ENCODE measurements around the gene ZMIZ2. TPM values are rescaled to one million over a fixed set of nuclear protein-coding genes. Genes with fewer than 3 reads are reported as not detected.

Gene ZMIZ2
- total and polyA plus RNA-seq, 2 experiments from 2014 or later, result 15.5 to 46.1 TPM

GRCh38 chr7:44775383-44776107 is 26.9 kb downstream of the ZMIZ2 start:
- no peaks in the 10 kb centered on the region for H3K9me2 ChIP-seq (ENCODE audit: insufficient read depth)
- Mint-ChIP-seq H3K27ac (no peak overlapping the region), H3K27me3 (ENCODE audit: insufficient read depth, low read depth, poor library complexity) (peaks cover 15% of the 10 kb centered on the region), H3K9me3 (no peaks in the 10 kb centered on the region), H3K4me3 (no peak overlapping the region), H3K4me1 (no peaks in the 10 kb centered on the region; the same call in 2 of the 3 replicates), H3K36me3 (ENCODE audit: low read depth) (no peaks in the 10 kb centered on the region)
- TF ChIP-seq ZNF331 (CRISPR knock-in tag; IDR thresholded peaks at IDR 0.05; ENCODE audit: low read depth) (no peak), STAT1 (IDR thresholded peaks at IDR 0.05; ENCODE audit: unreplicated experiment) (no peak), JUNB (IDR thresholded peaks at IDR 0.05; ENCODE audit: unreplicated experiment) (no peak), CREB1 (CRISPR knock-in tag; IDR thresholded peaks at IDR 0.05; ENCODE audit: low read depth) (no peak), POLR2AphosphoS5 (IDR thresholded peaks at IDR 0.05; ENCODE audit: low read depth) (no peak), CTCF (conservative IDR thresholded peaks at IDR 0.05; ENCODE audit: low read depth in 2 of 2) (no peak), ZNF114 (CRISPR knock-in tag; IDR thresholded peaks at IDR 0.05) (no peak), NANOG (IDR thresholded peaks at IDR 0.05; ENCODE audit: borderline replicate concordance) (no peak), EZH2phosphoT487 (IDR thresholded peaks at IDR 0.05; ENCODE audit: unreplicated experiment) (no peak), EZH2 (IDR thresholded peaks at IDR 0.05; ENCODE audit: low read depth, unreplicated experiment) (no peak)
- TF ChIP-seq, protein P1, sequence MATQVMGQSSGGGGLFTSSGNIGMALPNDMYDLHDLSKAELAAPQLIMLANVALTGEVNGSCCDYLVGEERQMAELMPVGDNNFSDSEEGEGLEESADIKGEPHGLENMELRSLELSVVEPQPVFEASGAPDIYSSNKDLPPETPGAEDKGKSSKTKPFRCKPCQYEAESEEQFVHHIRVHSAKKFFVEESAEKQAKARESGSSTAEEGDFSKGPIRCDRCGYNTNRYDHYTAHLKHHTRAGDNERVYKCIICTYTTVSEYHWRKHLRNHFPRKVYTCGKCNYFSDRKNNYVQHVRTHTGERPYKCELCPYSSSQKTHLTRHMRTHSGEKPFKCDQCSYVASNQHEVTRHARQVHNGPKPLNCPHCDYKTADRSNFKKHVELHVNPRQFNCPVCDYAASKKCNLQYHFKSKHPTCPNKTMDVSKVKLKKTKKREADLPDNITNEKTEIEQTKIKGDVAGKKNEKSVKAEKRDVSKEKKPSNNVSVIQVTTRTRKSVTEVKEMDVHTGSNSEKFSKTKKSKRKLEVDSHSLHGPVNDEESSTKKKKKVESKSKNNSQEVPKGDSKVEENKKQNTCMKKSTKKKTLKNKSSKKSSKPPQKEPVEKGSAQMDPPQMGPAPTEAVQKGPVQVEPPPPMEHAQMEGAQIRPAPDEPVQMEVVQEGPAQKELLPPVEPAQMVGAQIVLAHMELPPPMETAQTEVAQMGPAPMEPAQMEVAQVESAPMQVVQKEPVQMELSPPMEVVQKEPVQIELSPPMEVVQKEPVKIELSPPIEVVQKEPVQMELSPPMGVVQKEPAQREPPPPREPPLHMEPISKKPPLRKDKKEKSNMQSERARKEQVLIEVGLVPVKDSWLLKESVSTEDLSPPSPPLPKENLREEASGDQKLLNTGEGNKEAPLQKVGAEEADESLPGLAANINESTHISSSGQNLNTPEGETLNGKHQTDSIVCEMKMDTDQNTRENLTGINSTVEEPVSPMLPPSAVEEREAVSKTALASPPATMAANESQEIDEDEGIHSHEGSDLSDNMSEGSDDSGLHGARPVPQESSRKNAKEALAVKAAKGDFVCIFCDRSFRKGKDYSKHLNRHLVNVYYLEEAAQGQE (IDR thresholded peaks at IDR 0.05; ENCODE audit: unreplicated experiment), result no peak
- TF ChIP-seq, protein P2, sequence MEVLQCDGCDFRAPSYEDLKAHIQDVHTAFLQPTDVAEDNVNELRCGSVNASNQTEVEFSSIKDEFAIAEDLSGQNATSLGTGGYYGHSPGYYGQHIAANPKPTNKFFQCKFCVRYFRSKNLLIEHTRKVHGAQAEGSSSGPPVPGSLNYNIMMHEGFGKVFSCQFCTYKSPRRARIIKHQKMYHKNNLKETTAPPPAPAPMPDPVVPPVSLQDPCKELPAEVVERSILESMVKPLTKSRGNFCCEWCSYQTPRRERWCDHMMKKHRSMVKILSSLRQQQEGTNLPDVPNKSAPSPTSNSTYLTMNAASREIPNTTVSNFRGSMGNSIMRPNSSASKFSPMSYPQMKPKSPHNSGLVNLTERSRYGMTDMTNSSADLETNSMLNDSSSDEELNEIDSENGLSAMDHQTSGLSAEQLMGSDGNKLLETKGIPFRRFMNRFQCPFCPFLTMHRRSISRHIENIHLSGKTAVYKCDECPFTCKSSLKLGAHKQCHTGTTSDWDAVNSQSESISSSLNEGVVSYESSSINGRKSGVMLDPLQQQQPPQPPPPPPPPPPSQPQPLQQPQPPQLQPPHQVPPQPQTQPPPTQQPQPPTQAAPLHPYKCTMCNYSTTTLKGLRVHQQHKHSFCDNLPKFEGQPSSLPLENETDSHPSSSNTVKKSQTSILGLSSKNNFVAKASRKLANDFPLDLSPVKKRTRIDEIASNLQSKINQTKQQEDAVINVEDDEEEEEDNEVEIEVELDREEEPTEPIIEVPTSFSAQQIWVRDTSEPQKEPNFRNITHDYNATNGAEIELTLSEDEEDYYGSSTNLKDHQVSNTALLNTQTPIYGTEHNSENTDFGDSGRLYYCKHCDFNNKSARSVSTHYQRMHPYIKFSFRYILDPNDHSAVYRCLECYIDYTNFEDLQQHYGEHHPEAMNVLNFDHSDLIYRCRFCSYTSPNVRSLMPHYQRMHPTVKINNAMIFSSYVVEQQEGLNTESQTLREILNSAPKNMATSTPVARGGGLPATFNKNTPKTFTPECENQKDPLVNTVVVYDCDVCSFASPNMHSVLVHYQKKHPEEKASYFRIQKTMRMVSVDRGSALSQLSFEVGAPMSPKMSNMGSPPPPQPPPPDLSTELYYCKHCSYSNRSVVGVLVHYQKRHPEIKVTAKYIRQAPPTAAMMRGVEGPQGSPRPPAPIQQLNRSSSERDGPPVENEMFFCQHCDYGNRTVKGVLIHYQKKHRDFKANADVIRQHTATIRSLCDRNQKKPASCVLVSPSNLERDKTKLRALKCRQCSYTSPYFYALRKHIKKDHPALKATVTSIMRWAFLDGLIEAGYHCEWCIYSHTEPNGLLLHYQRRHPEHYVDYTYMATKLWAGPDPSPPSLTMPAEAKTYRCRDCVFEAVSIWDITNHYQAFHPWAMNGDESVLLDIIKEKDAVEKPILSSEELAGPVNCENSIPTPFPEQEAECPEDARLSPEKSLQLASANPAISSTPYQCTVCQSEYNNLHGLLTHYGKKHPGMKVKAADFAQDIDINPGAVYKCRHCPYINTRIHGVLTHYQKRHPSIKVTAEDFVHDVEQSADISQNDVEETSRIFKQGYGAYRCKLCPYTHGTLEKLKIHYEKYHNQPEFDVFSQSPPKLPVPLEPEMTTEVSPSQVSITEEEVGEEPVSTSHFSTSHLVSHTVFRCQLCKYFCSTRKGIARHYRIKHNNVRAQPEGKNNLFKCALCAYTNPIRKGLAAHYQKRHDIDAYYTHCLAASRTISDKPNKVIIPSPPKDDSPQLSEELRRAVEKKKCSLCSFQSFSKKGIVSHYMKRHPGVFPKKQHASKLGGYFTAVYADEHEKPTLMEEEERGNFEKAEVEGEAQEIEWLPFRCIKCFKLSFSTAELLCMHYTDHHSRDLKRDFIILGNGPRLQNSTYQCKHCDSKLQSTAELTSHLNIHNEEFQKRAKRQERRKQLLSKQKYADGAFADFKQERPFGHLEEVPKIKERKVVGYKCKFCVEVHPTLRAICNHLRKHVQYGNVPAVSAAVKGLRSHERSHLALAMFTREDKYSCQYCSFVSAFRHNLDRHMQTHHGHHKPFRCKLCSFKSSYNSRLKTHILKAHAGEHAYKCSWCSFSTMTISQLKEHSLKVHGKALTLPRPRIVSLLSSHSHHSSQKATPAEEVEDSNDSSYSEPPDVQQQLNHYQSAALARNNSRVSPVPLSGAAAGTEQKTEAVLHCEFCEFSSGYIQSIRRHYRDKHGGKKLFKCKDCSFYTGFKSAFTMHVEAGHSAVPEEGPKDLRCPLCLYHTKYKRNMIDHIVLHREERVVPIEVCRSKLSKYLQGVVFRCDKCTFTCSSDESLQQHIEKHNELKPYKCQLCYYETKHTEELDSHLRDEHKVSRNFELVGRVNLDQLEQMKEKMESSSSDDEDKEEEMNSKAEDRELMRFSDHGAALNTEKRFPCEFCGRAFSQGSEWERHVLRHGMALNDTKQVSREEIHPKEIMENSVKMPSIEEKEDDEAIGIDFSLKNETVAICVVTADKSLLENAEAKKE (CRISPR knock-in tag; IDR thresholded peaks at IDR 0.05), result no peak
- TF ChIP-seq, protein P3, sequence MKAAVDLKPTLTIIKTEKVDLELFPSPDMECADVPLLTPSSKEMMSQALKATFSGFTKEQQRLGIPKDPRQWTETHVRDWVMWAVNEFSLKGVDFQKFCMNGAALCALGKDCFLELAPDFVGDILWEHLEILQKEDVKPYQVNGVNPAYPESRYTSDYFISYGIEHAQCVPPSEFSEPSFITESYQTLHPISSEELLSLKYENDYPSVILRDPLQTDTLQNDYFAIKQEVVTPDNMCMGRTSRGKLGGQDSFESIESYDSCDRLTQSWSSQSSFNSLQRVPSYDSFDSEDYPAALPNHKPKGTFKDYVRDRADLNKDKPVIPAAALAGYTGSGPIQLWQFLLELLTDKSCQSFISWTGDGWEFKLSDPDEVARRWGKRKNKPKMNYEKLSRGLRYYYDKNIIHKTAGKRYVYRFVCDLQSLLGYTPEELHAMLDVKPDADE (IDR thresholded peaks at IDR 0.05), result no peak
- DNase-seq (ENCODE audit: low spot score) (no peak), ATAC-seq (no peak)
- no peaks in the 10 kb centered on the region for H3K79me2 ChIP-seq (replicated peaks; ENCODE audit: insufficient read depth)
- H3K4me1 ChIP-seq (ENCODE audit: insufficient read depth), result no peaks in the 10 kb centered on the region
- H3F3A ChIP-seq (replicated peaks; ENCODE audit: low read depth), result no peaks in the 10 kb centered on the region
- peaks cover 3% of the 10 kb centered on the region; the same call in 1 of the 2 replicates for H4K20me1 ChIP-seq (replicated peaks; ENCODE audit: insufficient read depth)
- no peak overlapping the region for H3K27ac ChIP-seq (ENCODE audit: low read depth)
- H2AFZ ChIP-seq, result 0 out of 2 replicates have a peak overlapping the region, but pooled peaks have one; percentile 28
- no peaks in the 10 kb centered on the region for H3K27me3 ChIP-seq (ENCODE audit: insufficient read depth)
- no peak overlapping the region for H3K4me3 ChIP-seq
- no peaks in the 10 kb centered on the region for H3K36me3 ChIP-seq (ENCODE audit: insufficient read depth)
- no peak overlapping the region for H3K4me2 ChIP-seq

Measured in GM23338 (cell line).